ENCODE data around the gene EPN1. TPM values are rescaled to one million over a fixed set of nuclear protein-coding genes. Genes with fewer than 3 reads are reported as not detected.

The EPN1 gene
- total and polyA plus RNA-seq, 9 of the 15 experiments (the other 6 are each of a cell fraction or from before 2014, with no cell fraction given) = 0.08 to 138 (median 12.7) TPM

- no peak overlapping the region for H3K4me2 ChIP-seq (ENCODE audit: insufficient read depth, low read length)
- DNase-seq (ENCODE audit: extremely low read depth in 1 of 4, low spot score in 3 of 4) (no peak), FAIRE-seq (no peak), ATAC-seq (no peak)
- peaks cover 6% of the 10 kb centered on the region; the same call in 1 of the 2 replicates for H4K20me1 ChIP-seq (replicated peaks; ENCODE audit: control insufficient read depth, insufficient read depth, low read length)
- H3K27me3 ChIP-seq (ENCODE audit: control insufficient read depth in 2 of 2, insufficient read depth in 2 of 2, low read length in 2 of 2) = no peaks in the 10 kb centered on the region
- POLR2A ChIA-PET = no interaction called here
- no peak overlapping the region for H2AFZ ChIP-seq (ENCODE audit: low read depth, low read length)
- H3K36me3 ChIP-seq (ENCODE audit: control insufficient read depth, insufficient read depth, low read length) = peaks cover 40% of the 10 kb centered on the region
- BruUV-seq (replicated peaks) = no TSS peak
- WGBS (ENCODE audit: insufficient coverage, low coverage, missing lambda C conversion rate) = 83% methylated on average over 2 of the region's 18 CpGs
- H3K79me2 ChIP-seq (ENCODE audit: control insufficient read depth, insufficient read depth, low read length) = peaks cover 44% of the 10 kb centered on the region
- TF ChIP-seq ILK (tag; IDR thresholded peaks at IDR 0.05; ENCODE audit: borderline replicate concordance, low read depth) = no peak
- TF ChIP-seq ZZZ3 (IDR thresholded peaks at IDR 0.05) = no peak
- no peak for TF ChIP-seq SAFB (IDR thresholded peaks at IDR 0.05; ENCODE audit: borderline replicate concordance, low read depth, low read length)
- TF ChIP-seq STAT5A (IDR thresholded peaks at IDR 0.05; ENCODE audit: borderline replicate concordance, low read length) = no peak
- TF ChIP-seq SIRT6 (IDR thresholded peaks at IDR 0.05; ENCODE audit: low read depth, low read length) = no peak
- TF ChIP-seq TCFL5 (CRISPR knock-in tag; conservative IDR thresholded peaks at IDR 0.05) = no peak
- no peak for TF ChIP-seq MEIS2 (IDR thresholded peaks at IDR 0.05; ENCODE audit: partially characterized antibody)
- TF ChIP-seq CBFB (CRISPR knock-in tag; IDR thresholded peaks at IDR 0.05) = no peak
- TF ChIP-seq FOXM1 (IDR thresholded peaks at IDR 0.05; ENCODE audit: low read depth) = no peak
- TF ChIP-seq FOXM1 (CRISPR knock-in tag; IDR thresholded peaks at IDR 0.05; ENCODE audit: low read depth) = no peak
- no peak for TF ChIP-seq DEAF1 (CRISPR knock-in tag; IDR thresholded peaks at IDR 0.05)
- in situ Hi-C loops (cut with MboI) (no loop called here), intact Hi-C loops (cut with micrococcal nuclease) (no loop called here)
- no peak overlapping the region for H3K9ac ChIP-seq (ENCODE audit: insufficient read depth in 1 of 2, low read depth in 2 of 2, low read length in 2 of 2)
- CTCF ChIA-PET (ENCODE audit: low intra/inter-chr PET ratio) = no interaction called here
- H3K9me1 ChIP-seq (ENCODE audit: control insufficient read depth, insufficient read depth, low read length) = no peaks in the 10 kb centered on the region
- no peaks in the 10 kb centered on the region for H3K9me3 ChIP-seq (replicated peaks; ENCODE audit: control insufficient read depth, insufficient read depth, low read depth, low read length)
- H3K4me3 ChIP-seq = no peak overlapping the region
- H3K4me1 ChIP-seq (replicated peaks in 1 of 2; ENCODE audit: control insufficient read depth in 2 of 2, insufficient read depth in 2 of 2, low read length in 2 of 2) = peaks cover 14 to 74% of the 10 kb centered on the region in 2 experiments; a peak in 4 of 5 replicates
- no peak overlapping the region for H3K27ac ChIP-seq (ENCODE audit: extremely low read depth, low read depth, low read length)
Observed at GRCh38 chr19:55651236-55651635, 23.8 kb upstream of the EPN1 start.
